GM21576 (cell line): ENCODE measurements around the gene TBX15.

Source experiments
- ATAC-seq: cut with Tn5 transposase; IDR thresholded peaks from one replicate; pipeline ENCODE4 v1.9.1; 2021; ENCODE audit warnings: mild to moderate bottlenecking, moderate library complexity; ENCODE audit not compliant: unreplicated experiment

Gene TBX15

GRCh38 chr1:118899340-118899739 is 88.8 kb downstream of the TBX15 start:
- ATAC-seq, result no peak

DNA sequence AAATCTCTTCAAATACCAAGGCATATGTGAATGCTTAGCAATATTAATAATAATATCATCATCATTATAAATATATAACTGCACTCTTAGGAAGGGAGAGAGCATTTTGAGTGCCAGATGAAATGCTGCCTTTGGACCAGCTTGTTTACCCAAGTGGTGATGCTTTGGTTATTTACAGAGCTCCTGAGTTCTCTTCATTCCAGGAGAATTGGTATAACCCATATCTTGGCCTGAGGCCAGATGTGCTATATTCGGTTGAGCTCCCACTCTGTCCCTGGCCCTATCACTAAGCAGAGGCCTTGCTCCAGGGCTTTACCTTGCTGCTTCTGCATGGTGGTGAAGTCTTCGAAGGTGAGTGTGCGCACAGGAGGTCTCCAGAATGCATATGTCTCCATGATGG is 89.4 kb downstream of the TBX15 start:
- no peak for ATAC-seq

GRCh38 chr1:118896416-118896815 is 91.7 kb downstream of the TBX15 start:
- ATAC-seq, result no peak

DNA sequence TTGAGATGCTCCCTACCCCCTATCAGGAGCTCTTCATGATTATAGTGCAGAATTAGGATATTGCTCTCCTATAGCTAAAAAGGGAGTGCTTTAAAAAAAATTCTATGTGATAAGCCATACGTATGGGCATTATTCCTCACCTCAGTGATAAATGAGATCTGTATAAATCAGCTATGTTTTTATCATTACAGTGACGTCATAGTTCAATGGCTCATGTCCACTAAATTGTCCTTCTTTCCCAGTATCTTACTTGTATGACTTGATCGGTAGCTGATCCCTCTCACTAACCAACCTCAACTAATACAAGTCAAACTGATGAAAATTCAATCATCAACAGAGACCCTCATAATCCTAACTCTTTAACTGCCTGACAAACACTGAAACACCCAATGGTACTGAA is 93.3 kb downstream of the TBX15 start:
- ATAC-seq, result no peak

- no peak for ATAC-seq
These were observed 97.2 kb downstream of the TBX15 start for GRCh38 chr1:118890851-118891384.

GRCh38 chr1:118884946-118885345 is 103.2 kb downstream of the TBX15 start:
- ATAC-seq, result no peak

DNA sequence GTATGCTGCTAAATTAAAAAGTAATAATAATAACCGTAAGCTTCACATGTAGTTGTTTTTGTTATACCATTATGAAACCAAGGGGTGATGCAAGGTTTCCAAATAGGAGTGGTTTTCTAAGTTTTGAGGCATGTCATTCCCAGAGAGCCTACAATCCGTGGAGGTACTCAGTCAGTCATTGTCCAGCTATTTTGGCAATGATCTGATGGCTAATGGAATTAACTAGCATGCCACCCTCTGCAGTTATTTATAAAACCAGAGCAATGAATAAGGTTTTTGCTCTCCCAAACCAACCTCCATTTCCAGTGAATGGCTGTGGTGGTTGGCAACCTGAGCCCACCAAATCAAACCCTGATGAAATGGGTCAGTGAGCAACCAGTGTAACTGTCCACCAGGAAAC is 106.4 kb downstream of the TBX15 start:
- ATAC-seq, result no peak

- no peak for ATAC-seq
These were observed 109.5 kb downstream of the TBX15 start for GRCh38 chr1:118878661-118879060.

- ATAC-seq, result no peak
These were observed 110.3 kb downstream of the TBX15 start for GRCh38 chr1:118877668-118878396.

DNA sequence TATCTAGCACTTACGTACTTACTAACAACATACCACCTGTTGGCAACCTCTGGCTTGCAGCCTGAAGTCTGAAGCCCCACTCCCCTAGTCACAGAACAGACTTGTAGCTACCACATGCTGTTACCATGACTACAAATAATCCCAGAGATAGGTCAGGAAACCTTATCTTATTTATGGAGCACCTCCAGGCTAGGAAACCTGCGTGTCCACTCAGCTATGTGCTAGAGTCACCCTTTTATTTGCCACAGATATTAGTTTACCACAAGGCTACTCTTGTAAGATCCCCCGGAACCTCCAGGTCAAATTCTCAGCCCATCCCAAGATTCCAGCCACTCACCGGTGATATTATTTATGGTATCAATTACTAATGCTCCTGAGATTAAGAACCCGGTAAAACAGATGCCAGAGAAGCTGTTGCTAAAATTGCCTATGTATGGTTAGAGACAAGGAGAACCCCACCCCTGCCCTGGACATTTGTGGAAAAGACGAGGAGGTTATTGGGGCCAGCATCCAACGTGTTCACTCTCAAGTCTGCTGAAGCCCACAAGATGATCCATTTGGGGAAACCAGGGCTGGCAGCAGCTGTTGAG is 116.5 kb downstream of the TBX15 start:
- no peak for ATAC-seq

DNA sequence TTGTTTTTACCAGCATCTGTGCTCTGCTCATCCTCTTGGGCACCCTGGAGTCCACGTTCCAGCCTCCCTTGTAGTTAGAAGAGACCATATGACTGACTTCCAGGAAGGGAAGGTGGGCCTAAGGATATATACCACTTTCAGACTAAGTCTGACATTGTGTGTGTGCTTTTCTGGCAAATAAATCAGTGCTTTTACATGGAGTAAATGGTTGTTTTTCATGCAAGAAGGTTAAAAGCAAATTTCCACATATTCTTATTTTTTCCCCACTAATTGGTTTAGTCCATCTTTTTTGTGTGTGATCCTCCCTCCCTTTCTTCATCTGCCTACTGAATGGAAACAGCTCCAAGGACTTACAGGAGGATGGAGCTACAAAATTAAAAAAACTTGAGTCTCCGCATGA is 119.8 kb downstream of the TBX15 start:
- ATAC-seq, result no peak

DNA sequence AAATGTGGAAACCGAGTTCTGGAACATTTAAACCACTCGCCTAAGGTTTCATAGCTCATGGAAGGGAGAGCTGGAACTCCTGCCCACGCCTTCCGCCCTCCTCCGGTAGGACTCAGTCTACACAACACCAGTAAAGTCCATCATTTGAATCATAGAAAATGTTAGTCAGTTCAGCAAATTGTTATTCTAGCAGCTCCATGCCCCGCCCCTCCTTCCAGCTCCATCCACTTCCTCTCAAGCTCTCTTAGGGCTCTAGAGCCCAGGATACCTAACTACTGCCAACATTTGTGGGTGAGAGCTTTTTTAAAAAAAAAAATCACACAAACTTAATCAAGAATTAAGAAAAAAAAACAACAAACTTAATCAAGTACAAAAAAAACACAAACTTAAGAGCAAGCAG is 121.8 kb downstream of the TBX15 start:
- ATAC-seq, result no peak

DNA sequence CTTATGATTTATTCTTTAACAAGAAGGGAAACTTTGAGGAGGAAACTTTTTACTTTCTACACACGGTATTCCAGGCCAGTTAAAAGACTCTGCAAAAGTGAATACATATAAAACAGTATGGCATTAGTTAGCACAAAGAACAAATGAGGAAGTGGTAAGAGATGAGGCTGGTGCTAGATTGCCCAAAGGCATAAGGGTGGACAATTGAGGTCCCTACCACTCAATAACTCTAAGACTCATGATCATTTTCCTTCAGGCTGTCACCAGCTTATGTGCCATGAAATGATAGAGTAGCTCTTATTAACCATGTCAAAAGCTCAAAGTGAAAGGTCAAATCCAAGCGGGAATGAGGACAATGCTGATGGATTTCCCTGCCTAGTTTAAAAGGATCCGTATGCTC is 124.5 kb downstream of the TBX15 start:
- ATAC-seq, result no peak

- no peak for ATAC-seq
These were observed 125.4 kb downstream of the TBX15 start for GRCh38 chr1:118862755-118863154.

GRCh38 chr1:118861216-118861615 is 126.9 kb downstream of the TBX15 start:
- no peak for ATAC-seq

- no peak for ATAC-seq
These were observed 128.1 kb downstream of the TBX15 start for GRCh38 chr1:118859999-118860398.

DNA sequence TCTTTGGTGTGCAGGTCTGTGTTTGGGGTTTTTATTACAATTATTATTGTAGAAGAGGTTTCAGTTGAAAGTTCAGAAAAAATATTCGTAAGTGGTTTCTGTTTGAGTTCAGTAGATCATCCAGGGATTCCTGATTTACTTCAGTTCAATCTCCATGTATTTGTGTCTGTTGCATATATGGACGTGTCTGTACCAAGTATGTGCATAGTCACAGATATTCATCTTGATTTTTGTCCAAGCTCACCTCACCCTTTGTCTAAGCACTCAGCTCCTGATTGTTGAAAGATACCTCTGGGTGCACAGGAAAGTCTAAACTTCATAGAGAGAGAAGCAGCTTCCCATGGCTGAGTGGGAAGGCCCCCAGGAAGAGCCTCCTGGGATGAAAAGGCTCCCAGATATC is 141.7 kb downstream of the TBX15 start:
- no peak for ATAC-seq

- ATAC-seq, result no peak
These were observed 145.5 kb downstream of the TBX15 start for GRCh38 chr1:118842452-118843201.

DNA sequence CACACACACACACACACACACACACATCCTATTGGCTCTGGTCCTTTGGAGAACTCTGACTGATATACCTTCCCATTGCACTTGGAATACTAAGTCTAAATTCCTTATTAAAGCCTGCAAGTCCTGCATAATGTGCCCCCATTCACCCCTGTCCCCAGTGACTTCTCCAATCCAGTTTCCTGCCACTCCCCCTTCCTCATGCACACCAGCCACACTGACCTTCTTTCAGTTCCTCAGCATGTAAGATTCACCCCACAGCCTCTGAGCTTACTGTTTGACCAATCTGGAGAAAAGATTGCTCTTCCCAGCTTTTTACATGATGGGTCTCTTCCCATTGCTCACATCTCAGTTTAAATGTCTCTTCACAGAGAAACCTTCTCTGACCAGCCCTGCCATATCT is 146.6 kb downstream of the TBX15 start:
- no peak for ATAC-seq
